ENCODE data around the gene PDYN. TPM values are rescaled to one million over a fixed set of nuclear protein-coding genes. Genes with fewer than 3 reads are reported as not detected.

Gene PDYN
- total and polyA plus RNA-seq, 3 experiments from 2014 or later, result not detected

GRCh38 chr20:2001119-2001518, 7.3 kb upstream of the PDYN start:
- Histone ChIP-seq H3K27ac (ENCODE audit: low read depth, low read length) (no peak overlapping the region), H3K4me1 (ENCODE audit: insufficient read depth, low read length) (no peaks in the 10 kb centered on the region), H3K9me3 (ENCODE audit: low read length) (no peaks in the 10 kb centered on the region), H3K27me3 (ENCODE audit: insufficient read depth, low read length, poor library complexity, severe bottlenecking) (no peaks in the 10 kb centered on the region), H3K36me3 (ENCODE audit: insufficient read depth, low read length) (no peaks in the 10 kb centered on the region), H3K4me3 (ENCODE audit: low read length) (no peak overlapping the region)
- no peak overlapping the region for H3K27ac Mint-ChIP-seq
- ChIA-PET CTCF (no interaction called here), POLR2A (no interaction called here)
- H3K4me1 Mint-ChIP-seq, result no peaks in the 10 kb centered on the region
- no peak for DNase-seq
- H3K4me3 Mint-ChIP-seq, result no peak overlapping the region
- peaks cover 24 to 42% of the 10 kb centered on the region in 2 donors for H3K27me3 Mint-ChIP-seq
- no peaks in the 10 kb centered on the region for H3K36me3 Mint-ChIP-seq
- H3K9me3 Mint-ChIP-seq, result no peaks in the 10 kb centered on the region

- peak overlapping the region in 1 of 8 donors; percentile 3 for H3K27ac Mint-ChIP-seq
- no peaks in the 10 kb centered on the region for H3K9me3 Mint-ChIP-seq
- ChIA-PET POLR2A (no interaction called here), CTCF (no interaction called here)
- no peak overlapping the region for H3K4me3 Mint-ChIP-seq
- DNase-seq, result no peak
- H3K27me3 Mint-ChIP-seq, result peaks cover 29 to 43% of the 10 kb centered on the region in 2 donors
- no peak overlapping the region for H3K4me3 ChIP-seq (ENCODE audit: low read length)
- no peaks in the 10 kb centered on the region for H3K36me3 ChIP-seq (ENCODE audit: insufficient read depth, low read length)
- no peak overlapping the region for H3K27ac ChIP-seq (ENCODE audit: low read depth, low read length)
- H3K27me3 ChIP-seq (ENCODE audit: insufficient read depth, low read length, poor library complexity, severe bottlenecking), result no peaks in the 10 kb centered on the region
- H3K36me3 Mint-ChIP-seq, result no peaks in the 10 kb centered on the region
- H3K9me3 ChIP-seq (ENCODE audit: low read length), result no peaks in the 10 kb centered on the region
- no peaks in the 10 kb centered on the region for H3K4me1 ChIP-seq (ENCODE audit: insufficient read depth, low read length)
- no peaks in the 10 kb centered on the region for H3K4me1 Mint-ChIP-seq
Measured at GRCh38 chr20:2000285-2000684, 6.4 kb upstream of the PDYN start.

- POLR2A ChIA-PET, result no interaction called here
- Histone ChIP-seq H3K36me3 (ENCODE audit: insufficient read depth, low read length) (no peaks in the 10 kb centered on the region), H3K9me3 (ENCODE audit: low read length) (no peaks in the 10 kb centered on the region), H3K4me3 (ENCODE audit: low read length) (no peak overlapping the region), H3K27ac (ENCODE audit: low read depth, low read length) (no peak overlapping the region), H3K4me1 (ENCODE audit: insufficient read depth, low read length) (no peaks in the 10 kb centered on the region), H3K27me3 (ENCODE audit: insufficient read depth, low read length, poor library complexity, severe bottlenecking) (no peaks in the 10 kb centered on the region)
- Mint-ChIP-seq H3K4me1 (no peaks in the 10 kb centered on the region), H3K27me3 (peaks cover 31 to 57% of the 10 kb centered on the region in 2 donors), H3K9me3 (no peaks in the 10 kb centered on the region), H3K27ac (no peak overlapping the region), H3K4me3 (no peak overlapping the region), H3K36me3 (no peaks in the 10 kb centered on the region)
- CTCF ChIA-PET, result no interaction called here
- DNase-seq, result no peak
Measured at GRCh38 chr20:1998715-1999114, 4.9 kb upstream of the PDYN start.

- Histone ChIP-seq H3K36me3 (ENCODE audit: insufficient read depth, low read length) (no peaks in the 10 kb centered on the region), H3K4me3 (ENCODE audit: low read length) (no peak overlapping the region), H3K4me1 (ENCODE audit: insufficient read depth, low read length) (no peaks in the 10 kb centered on the region), H3K27me3 (ENCODE audit: insufficient read depth, low read length, poor library complexity, severe bottlenecking) (peaks cover 4% of the 10 kb centered on the region), H3K9me3 (ENCODE audit: low read length) (no peaks in the 10 kb centered on the region), H3K27ac (ENCODE audit: low read depth, low read length) (no peak overlapping the region)
- Mint-ChIP-seq H3K27ac (no peak overlapping the region), H3K36me3 (no peaks in the 10 kb centered on the region), H3K9me3 (no peaks in the 10 kb centered on the region), H3K27me3 (peaks cover 31 to 62% of the 10 kb centered on the region in 2 donors), H3K4me1 (no peaks in the 10 kb centered on the region), H3K4me3 (no peak overlapping the region)
- CTCF ChIA-PET, result no interaction called here
- DNase-seq, result no peak
- POLR2A ChIA-PET, result no interaction called here
Measured at GRCh38 chr20:1998193-1998520, 4.3 kb upstream of the PDYN start.

- CTCF ChIA-PET, result no interaction called here
Measured at GRCh38 chr20:1997483-1998192, 3.8 kb upstream of the PDYN start.

GRCh38 chr20:1995531-1996310, 1.9 kb upstream of the PDYN start:
- no peak overlapping the region for H3K4me3 Mint-ChIP-seq
- no peak overlapping the region for H3K27ac Mint-ChIP-seq
- peaks cover 29 to 65% of the 10 kb centered on the region in 2 donors for H3K27me3 Mint-ChIP-seq
- Histone ChIP-seq H3K27ac (ENCODE audit: low read depth, low read length) (no peak overlapping the region), H3K4me3 (ENCODE audit: low read length) (no peak overlapping the region), H3K36me3 (ENCODE audit: insufficient read depth, low read length) (no peaks in the 10 kb centered on the region), H3K27me3 (ENCODE audit: insufficient read depth, low read length, poor library complexity, severe bottlenecking) (peaks cover 7% of the 10 kb centered on the region), H3K9me3 (ENCODE audit: low read length) (no peaks in the 10 kb centered on the region), H3K4me1 (ENCODE audit: insufficient read depth, low read length) (no peaks in the 10 kb centered on the region)
- H3K4me1 Mint-ChIP-seq, result no peaks in the 10 kb centered on the region
- no peak for DNase-seq
- H3K36me3 Mint-ChIP-seq, result no peaks in the 10 kb centered on the region
- POLR2A ChIA-PET, result no interaction called here
- H3K9me3 Mint-ChIP-seq, result no peaks in the 10 kb centered on the region
- CTCF ChIA-PET, result no interaction called here

More at GRCh38 chr20:1997483-1998192, 3.8 kb upstream of the PDYN start:
- Mint-ChIP-seq H3K4me1 (no peaks in the 10 kb centered on the region), H3K4me3 (no peak overlapping the region), H3K36me3 (no peaks in the 10 kb centered on the region), H3K27me3 (peaks cover 31 to 66% of the 10 kb centered on the region in 2 donors), H3K27ac (no peak overlapping the region), H3K9me3 (no peaks in the 10 kb centered on the region)
- Histone ChIP-seq H3K4me3 (ENCODE audit: low read length) (no peak overlapping the region), H3K36me3 (ENCODE audit: insufficient read depth, low read length) (no peaks in the 10 kb centered on the region), H3K9me3 (ENCODE audit: low read length) (no peaks in the 10 kb centered on the region), H3K27ac (ENCODE audit: low read depth, low read length) (no peak overlapping the region), H3K4me1 (ENCODE audit: insufficient read depth, low read length) (no peaks in the 10 kb centered on the region), H3K27me3 (ENCODE audit: insufficient read depth, low read length, poor library complexity, severe bottlenecking) (peaks cover 4% of the 10 kb centered on the region)
- POLR2A ChIA-PET, result no interaction called here
- DNase-seq, result no peak

GRCh38 chr20:1994627-1995026, 769 bp upstream of the PDYN start:
- no peak for DNase-seq
- Histone ChIP-seq H3K36me3 (ENCODE audit: insufficient read depth, low read length) (no peaks in the 10 kb centered on the region), H3K4me1 (ENCODE audit: insufficient read depth, low read length) (no peaks in the 10 kb centered on the region), H3K27me3 (ENCODE audit: insufficient read depth, low read length, poor library complexity, severe bottlenecking) (peaks cover 7% of the 10 kb centered on the region), H3K9me3 (ENCODE audit: low read length) (no peaks in the 10 kb centered on the region), H3K4me3 (ENCODE audit: low read length) (no peak overlapping the region), H3K27ac (ENCODE audit: low read depth, low read length) (no peak overlapping the region)
- POLR2A ChIA-PET, result no interaction called here
- H3K36me3 Mint-ChIP-seq, result no peaks in the 10 kb centered on the region
- no peaks in the 10 kb centered on the region for H3K9me3 Mint-ChIP-seq
- H3K4me3 Mint-ChIP-seq, result no peak overlapping the region
- peaks cover 29 to 71% of the 10 kb centered on the region in 2 donors for H3K27me3 Mint-ChIP-seq
- H3K4me1 Mint-ChIP-seq, result no peaks in the 10 kb centered on the region
- no peak overlapping the region for H3K27ac Mint-ChIP-seq
- CTCF ChIA-PET, result no interaction called here

- H3K27ac Mint-ChIP-seq, result no peak overlapping the region
- H3K4me1 ChIP-seq (ENCODE audit: insufficient read depth, low read length), result no peaks in the 10 kb centered on the region
- no peak overlapping the region for H3K4me3 ChIP-seq (ENCODE audit: low read length)
- H3K27me3 Mint-ChIP-seq, result peaks cover 28 to 63% of the 10 kb centered on the region in 2 donors
- ChIA-PET POLR2A (no interaction called here), CTCF (no interaction called here)
- DNase-seq, result no peak
- H3K9me3 Mint-ChIP-seq, result no peaks in the 10 kb centered on the region
- H3K36me3 ChIP-seq (ENCODE audit: insufficient read depth, low read length), result no peaks in the 10 kb centered on the region
- no peak overlapping the region for H3K27ac ChIP-seq (ENCODE audit: low read depth, low read length)
- H3K4me3 Mint-ChIP-seq, result no peak overlapping the region
- H3K27me3 ChIP-seq (ENCODE audit: insufficient read depth, low read length, poor library complexity, severe bottlenecking), result peaks cover 7% of the 10 kb centered on the region
- H3K9me3 ChIP-seq (ENCODE audit: low read length), result no peaks in the 10 kb centered on the region
- no peaks in the 10 kb centered on the region for H3K4me1 Mint-ChIP-seq
- no peaks in the 10 kb centered on the region for H3K36me3 Mint-ChIP-seq
Measured at GRCh38 chr20:1992359-1993110, 1.3 kb downstream of the PDYN start.

All from CD8-positive, alpha-beta memory T cell (primary cell).